ENCODE data around the gene ETFBKMT.

ETFBKMT gene

GRCh38 chr12:31641509-31642090 lies 17.9 kb upstream of the ETFBKMT start:
- H3K9ac ChIP-seq (ENCODE audit: low read length), result no peak overlapping the region
- H3K79me2 ChIP-seq (ENCODE audit: control insufficient read depth, insufficient read depth, low read length, poor library complexity), result no peaks in the 10 kb centered on the region
- H3K4me2 ChIP-seq (ENCODE audit: low read length), result no peak overlapping the region
- H4K8ac ChIP-seq (ENCODE audit: low read depth, low read length), result no peak overlapping the region
- H3K36me3 ChIP-seq (ENCODE audit: control insufficient read depth in 1 of 2, insufficient read depth in 2 of 2, low read length in 2 of 2), result no peaks in the 10 kb centered on the region
- no peak overlapping the region for H2BK120ac ChIP-seq (ENCODE audit: insufficient read depth, low read length, poor library complexity)
- no peak for DNase-seq
- no CpG with 5 or more reads among the region's 11 CpGs for WGBS (ENCODE audit: extremely low coverage, insufficient coverage, insufficient read length)
- H3K9me3 ChIP-seq (ENCODE audit: insufficient read depth, low read depth, low read length), result no peaks in the 10 kb centered on the region
- H4K91ac ChIP-seq (ENCODE audit: low read depth, low read length), result no peak overlapping the region
- no peak overlapping the region for H3K18ac ChIP-seq (ENCODE audit: low read length)
- peaks cover 0 to 4% of the 10 kb centered on the region in 2 experiments for H3K4me1 ChIP-seq (ENCODE audit: control insufficient read depth in 1 of 2, insufficient read depth in 2 of 2, low read length in 2 of 2)
- H3K27me3 ChIP-seq (ENCODE audit: insufficient read depth, low read length), result no peaks in the 10 kb centered on the region
- no peak overlapping the region for H2AFZ ChIP-seq (ENCODE audit: insufficient read depth, low read length, poor library complexity)
- H2BK5ac ChIP-seq (ENCODE audit: low read depth, low read length, poor library complexity), result no peak overlapping the region
- H2AK5ac ChIP-seq (ENCODE audit: low read length), result no peak overlapping the region
- no peak overlapping the region for H4K12ac ChIP-seq (ENCODE audit: low read depth, low read length)
- no peak overlapping the region for H3K14ac ChIP-seq (ENCODE audit: low read length)
- no peak overlapping the region for H3K4ac ChIP-seq (ENCODE audit: low read depth, low read length)
- H2BK12ac ChIP-seq (ENCODE audit: low read length), result no peak overlapping the region
- H3K4me3 ChIP-seq (ENCODE audit: low read depth, low read length), result no peak overlapping the region
- H3K79me1 ChIP-seq (ENCODE audit: low read length), result no peaks in the 10 kb centered on the region
- H3K23ac ChIP-seq (ENCODE audit: low read length), result no peak overlapping the region
- H3K27ac ChIP-seq (ENCODE audit: low read depth, low read length), result no peak overlapping the region

- H4K8ac ChIP-seq (ENCODE audit: low read depth, low read length), result no peak overlapping the region
- H3K18ac ChIP-seq (ENCODE audit: low read length), result no peak overlapping the region
- H3K14ac ChIP-seq (ENCODE audit: low read length), result no peak overlapping the region
- H2BK120ac ChIP-seq (ENCODE audit: insufficient read depth, low read length, poor library complexity), result no peak overlapping the region
- H4K12ac ChIP-seq (ENCODE audit: low read depth, low read length), result no peak overlapping the region
- H2BK5ac ChIP-seq (ENCODE audit: low read depth, low read length, poor library complexity), result no peak overlapping the region
- H3K36me3 ChIP-seq (ENCODE audit: control insufficient read depth in 1 of 2, insufficient read depth in 2 of 2, low read length in 2 of 2), result no peaks in the 10 kb centered on the region
- H3K27ac ChIP-seq (ENCODE audit: low read depth, low read length), result no peak overlapping the region
- H3K4ac ChIP-seq (ENCODE audit: low read depth, low read length), result no peak overlapping the region
- no peak overlapping the region for H3K23ac ChIP-seq (ENCODE audit: low read length)
- H3K4me2 ChIP-seq (ENCODE audit: low read length), result no peak overlapping the region
- peaks cover 0 to 4% of the 10 kb centered on the region in 2 experiments for H3K4me1 ChIP-seq (ENCODE audit: control insufficient read depth in 1 of 2, insufficient read depth in 2 of 2, low read length in 2 of 2)
- no peak overlapping the region for H4K91ac ChIP-seq (ENCODE audit: low read depth, low read length)
- no peaks in the 10 kb centered on the region for H3K79me2 ChIP-seq (ENCODE audit: control insufficient read depth, insufficient read depth, low read length, poor library complexity)
- no peak overlapping the region for H2AFZ ChIP-seq (ENCODE audit: insufficient read depth, low read length, poor library complexity)
- H3K4me3 ChIP-seq (ENCODE audit: low read depth, low read length), result no peak overlapping the region
- no peak overlapping the region for H2BK12ac ChIP-seq (ENCODE audit: low read length)
- peak; percentile 57 to 74 for DNase-seq
- no peak overlapping the region for H2AK5ac ChIP-seq (ENCODE audit: low read length)
- H3K79me1 ChIP-seq (ENCODE audit: low read length), result no peaks in the 10 kb centered on the region
- no peaks in the 10 kb centered on the region for H3K9me3 ChIP-seq (ENCODE audit: insufficient read depth, low read depth, low read length)
- whole genome bisulfite sequencing (ENCODE audit: extremely low coverage, insufficient coverage, insufficient read length), result no CpG with 5 or more reads among the region's 8 CpGs
- no peaks in the 10 kb centered on the region for H3K27me3 ChIP-seq (ENCODE audit: insufficient read depth, low read length)
- H3K9ac ChIP-seq (ENCODE audit: low read length), result no peak overlapping the region
Measured at GRCh38 chr12:31644536-31644935, 15.0 kb upstream of the ETFBKMT start.

- no peak for DNase-seq
- H3K4ac ChIP-seq (ENCODE audit: low read depth, low read length), result no peak overlapping the region
Measured at GRCh38 chr12:31645924-31646323, 13.6 kb upstream of the ETFBKMT start.

GRCh38 chr12:31647086-31647491 lies 12.4 kb upstream of the ETFBKMT start:
- Histone ChIP-seq H3K4ac (ENCODE audit: low read depth, low read length) (no peak overlapping the region), H3K27me3 (ENCODE audit: insufficient read depth, low read length) (no peaks in the 10 kb centered on the region), H3K36me3 (ENCODE audit: control insufficient read depth in 1 of 2, insufficient read depth in 2 of 2, low read length in 2 of 2) (no peaks in the 10 kb centered on the region), H4K8ac (ENCODE audit: low read depth, low read length) (no peak overlapping the region), H3K14ac (ENCODE audit: low read length) (no peak overlapping the region), H3K4me1 (ENCODE audit: control insufficient read depth in 1 of 2, insufficient read depth in 2 of 2, low read length in 2 of 2) (peaks cover 3 to 15% of the 10 kb centered on the region in 2 experiments), H4K91ac (ENCODE audit: low read depth, low read length) (no peak overlapping the region), H3K27ac (ENCODE audit: low read depth, low read length) (peak overlapping the region; percentile 54), H3K9ac (ENCODE audit: low read length) (no peak overlapping the region), H3K4me3 (ENCODE audit: low read depth, low read length) (no peak overlapping the region), H3K23ac (ENCODE audit: low read length) (no peak overlapping the region), H2BK120ac (ENCODE audit: insufficient read depth, low read length, poor library complexity) (no peak overlapping the region), H3K9me3 (ENCODE audit: insufficient read depth, low read depth, low read length) (no peaks in the 10 kb centered on the region), H2BK5ac (ENCODE audit: low read depth, low read length, poor library complexity) (no peak overlapping the region), H2AK5ac (ENCODE audit: low read length) (no peak overlapping the region), H2BK12ac (ENCODE audit: low read length) (no peak overlapping the region), H3K18ac (ENCODE audit: low read length) (no peak overlapping the region), H3K4me2 (ENCODE audit: low read length) (peak overlapping the region; percentile 21), H2AFZ (ENCODE audit: insufficient read depth, low read length, poor library complexity) (no peak overlapping the region), H3K79me2 (ENCODE audit: control insufficient read depth, insufficient read depth, low read length, poor library complexity) (no peaks in the 10 kb centered on the region), H4K12ac (ENCODE audit: low read depth, low read length) (no peak overlapping the region), H3K79me1 (ENCODE audit: low read length) (peaks cover 7% of the 10 kb centered on the region)
- peak; percentile 89 to 93 for DNase-seq
- no CpG with 5 or more reads among the region's 7 CpGs for WGBS (ENCODE audit: extremely low coverage, insufficient coverage, insufficient read length)

More at GRCh38 chr12:31645924-31646323, 13.6 kb upstream of the ETFBKMT start:
- Histone ChIP-seq H3K4me1 (ENCODE audit: control insufficient read depth in 1 of 2, insufficient read depth in 2 of 2, low read length in 2 of 2) (peaks cover 0 to 12% of the 10 kb centered on the region in 2 experiments), H2BK120ac (ENCODE audit: insufficient read depth, low read length, poor library complexity) (no peak overlapping the region), H3K79me1 (ENCODE audit: low read length) (peaks cover 4% of the 10 kb centered on the region), H3K18ac (ENCODE audit: low read length) (no peak overlapping the region), H3K9me3 (ENCODE audit: insufficient read depth, low read depth, low read length) (no peaks in the 10 kb centered on the region), H4K91ac (ENCODE audit: low read depth, low read length) (no peak overlapping the region), H3K4me3 (ENCODE audit: low read depth, low read length) (no peak overlapping the region), H2BK5ac (ENCODE audit: low read depth, low read length, poor library complexity) (no peak overlapping the region), H3K14ac (ENCODE audit: low read length) (no peak overlapping the region), H2AFZ (ENCODE audit: insufficient read depth, low read length, poor library complexity) (no peak overlapping the region), H2BK12ac (ENCODE audit: low read length) (no peak overlapping the region), H3K36me3 (ENCODE audit: control insufficient read depth in 1 of 2, insufficient read depth in 2 of 2, low read length in 2 of 2) (no peaks in the 10 kb centered on the region), H3K9ac (ENCODE audit: low read length) (no peak overlapping the region), H3K27me3 (ENCODE audit: insufficient read depth, low read length) (no peaks in the 10 kb centered on the region), H3K79me2 (ENCODE audit: control insufficient read depth, insufficient read depth, low read length, poor library complexity) (no peaks in the 10 kb centered on the region), H3K4me2 (ENCODE audit: low read length) (no peak overlapping the region), H4K8ac (ENCODE audit: low read depth, low read length) (no peak overlapping the region), H3K23ac (ENCODE audit: low read length) (no peak overlapping the region), H3K27ac (ENCODE audit: low read depth, low read length) (no peak overlapping the region), H2AK5ac (ENCODE audit: low read length) (no peak overlapping the region), H4K12ac (ENCODE audit: low read depth, low read length) (no peak overlapping the region)
- no CpG with 5 or more reads among the region's 5 CpGs for WGBS (ENCODE audit: extremely low coverage, insufficient coverage, insufficient read length)

All from trophoblast cell (in vitro differentiated cells and primary cell).